ENCODE measurements around the gene ZNF91. TPM values are rescaled to one million over a fixed set of nuclear protein-coding genes. Genes with fewer than 3 reads are reported as not detected.
"Not testable (repeated sequence)": the region's sequence is repeated elsewhere in the genome, so short reads cannot be mapped to it uniquely, and the experiment has no call there.

ZNF91 gene
- polyA plus RNA-seq, 1 donor, result 57.6 TPM

- Histone ChIP-seq H3K27ac (ENCODE audit: low read length) (no peak overlapping the region), H3K4me1 (ENCODE audit: control insufficient read depth, insufficient read depth, low read length) (no peaks in the 10 kb centered on the region), H3K36me3 (ENCODE audit: control insufficient read depth, insufficient read depth, low read length) (peaks cover 44% of the 10 kb centered on the region), H3K9me3 (ENCODE audit: control insufficient read depth, low read depth, low read length) (peaks cover 40% of the 10 kb centered on the region), H3K4me3 (ENCODE audit: low read length) (no peak overlapping the region), H3K27me3 (ENCODE audit: control insufficient read depth, insufficient read depth, low read length) (no peaks in the 10 kb centered on the region)
- 100% methylated on average over 1 of the region's 5 CpGs for WGBS (ENCODE audit: insufficient coverage, low lambda C conversion rate)
- DNase-seq, result peak in 1 of 2 donors; percentile 25
These were observed 51.7 kb downstream of the ZNF91 start for GRCh38 chr19:23343434-23344010.

- DNase-seq, result no peak
- no peaks in the 10 kb centered on the region for H3K27me3 ChIP-seq (ENCODE audit: control insufficient read depth, insufficient read depth, low read length)
- peaks cover 8% of the 10 kb centered on the region for H3K36me3 ChIP-seq (ENCODE audit: control insufficient read depth, insufficient read depth, low read length)
- no peak overlapping the region for H3K4me3 ChIP-seq (ENCODE audit: low read length)
- H3K4me1 ChIP-seq (ENCODE audit: control insufficient read depth, insufficient read depth, low read length), result no peaks in the 10 kb centered on the region
- peaks cover 17% of the 10 kb centered on the region for H3K9me3 ChIP-seq (ENCODE audit: control insufficient read depth, low read depth, low read length)
- H3K27ac ChIP-seq (ENCODE audit: low read length), result no peak overlapping the region
These were observed 67.1 kb downstream of the ZNF91 start for GRCh38 chr19:23328211-23328610.

DNA sequence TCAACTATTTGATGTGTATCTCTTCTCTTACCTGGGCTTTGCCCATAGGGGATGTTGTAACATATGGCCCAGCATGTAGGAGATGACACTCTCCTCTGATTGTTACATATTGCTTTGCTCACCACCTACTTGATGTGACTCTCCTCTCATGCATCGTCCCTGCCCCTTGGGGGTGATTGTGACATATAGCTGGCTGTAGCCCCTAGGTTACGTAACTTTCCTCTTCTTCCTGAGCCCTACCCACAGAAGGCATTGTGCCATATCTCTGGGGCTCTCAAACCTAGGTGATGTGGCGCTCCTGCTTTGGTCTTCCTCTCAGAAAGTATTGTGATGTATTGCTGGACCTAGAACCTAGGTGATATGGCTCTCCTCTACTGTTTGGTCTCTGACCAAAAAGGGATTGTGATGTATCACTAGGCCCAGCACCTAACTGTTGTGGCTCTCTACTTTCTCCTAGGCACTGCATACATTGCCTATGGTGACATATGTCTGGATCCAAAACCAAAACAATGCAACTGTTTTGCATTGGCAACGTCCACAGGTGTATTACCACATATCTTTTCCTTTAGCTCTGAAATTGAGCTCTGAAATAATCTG is 73.2 kb downstream of the ZNF91 start:
- peaks cover 9% of the 10 kb centered on the region for H3K9me3 ChIP-seq (ENCODE audit: control insufficient read depth, low read depth, low read length)
- H3K27me3 ChIP-seq (ENCODE audit: control insufficient read depth, insufficient read depth, low read length), result no peaks in the 10 kb centered on the region
- H3K4me1 ChIP-seq (ENCODE audit: control insufficient read depth, insufficient read depth, low read length), result no peaks in the 10 kb centered on the region
- WGBS (ENCODE audit: insufficient coverage, low lambda C conversion rate), result no CpG with 5 or more reads among the region's 4 CpGs
- H3K36me3 ChIP-seq (ENCODE audit: control insufficient read depth, insufficient read depth, low read length), result no peaks in the 10 kb centered on the region
- DNase-seq, result no peak
- no peak overlapping the region for H3K4me3 ChIP-seq (ENCODE audit: low read length)
- no peak overlapping the region for H3K27ac ChIP-seq (ENCODE audit: low read length)

DNA sequence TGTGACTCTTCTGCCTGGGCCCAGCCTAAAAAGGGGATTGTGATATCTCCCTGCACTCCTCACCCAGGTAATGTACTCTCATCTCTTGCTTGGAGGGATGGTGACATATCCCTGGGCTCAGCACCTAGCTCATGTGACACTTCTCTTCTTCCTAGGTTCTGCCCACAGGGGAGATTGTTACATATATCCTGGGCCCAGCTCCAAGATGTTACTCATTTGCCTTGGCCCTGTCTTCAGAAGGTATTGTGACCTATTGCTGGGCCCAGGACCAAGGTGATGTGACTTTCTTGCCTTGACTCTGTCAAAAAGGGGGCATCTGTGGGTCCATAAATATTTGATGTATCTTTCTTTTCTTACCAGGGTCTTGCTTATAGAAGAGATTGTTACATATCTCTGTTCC is 73.9 kb downstream of the ZNF91 start:
- not testable (repeated sequence) for H3K4me3 ChIP-seq (ENCODE audit: low read length); H3K4me1 ChIP-seq (ENCODE audit: control insufficient read depth, insufficient read depth, low read length); H3K27ac ChIP-seq (ENCODE audit: low read length); DNase-seq; H3K36me3 ChIP-seq (ENCODE audit: control insufficient read depth, insufficient read depth, low read length); H3K27me3 ChIP-seq (ENCODE audit: control insufficient read depth, insufficient read depth, low read length); H3K9me3 ChIP-seq (ENCODE audit: control insufficient read depth, low read depth, low read length)

GRCh38 chr19:23319571-23319970 is 75.7 kb downstream of the ZNF91 start:
- H3K4me1 ChIP-seq (ENCODE audit: control insufficient read depth, insufficient read depth, low read length); H3K4me3 ChIP-seq (ENCODE audit: low read length); DNase-seq; H3K27ac ChIP-seq (ENCODE audit: low read length); H3K9me3 ChIP-seq (ENCODE audit: control insufficient read depth, low read depth, low read length); H3K36me3 ChIP-seq (ENCODE audit: control insufficient read depth, insufficient read depth, low read length); H3K27me3 ChIP-seq (ENCODE audit: control insufficient read depth, insufficient read depth, low read length): not testable (repeated sequence)
- WGBS (ENCODE audit: insufficient coverage, low lambda C conversion rate), result no CpG with 5 or more reads among the region's 3 CpGs

DNA sequence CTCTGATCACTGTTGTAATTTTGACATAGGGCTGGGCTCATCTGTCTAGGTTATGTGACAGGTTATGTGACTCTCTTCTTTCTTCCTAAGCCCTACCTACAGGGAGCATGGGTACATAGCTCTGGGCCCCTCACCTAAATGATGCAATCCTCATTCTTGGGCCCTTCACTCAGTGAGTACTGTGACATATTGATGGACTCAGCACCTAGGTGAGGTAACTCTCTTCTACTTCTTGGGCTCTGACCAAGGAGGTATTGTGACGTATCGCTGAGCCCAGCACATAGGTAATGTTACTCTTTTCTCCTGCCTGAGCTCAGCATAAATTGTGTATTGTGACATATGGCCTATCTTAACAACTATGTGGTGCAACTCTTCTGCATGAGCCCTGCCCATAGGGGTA is 76.3 kb downstream of the ZNF91 start:
- H3K9me3 ChIP-seq (ENCODE audit: control insufficient read depth, low read depth, low read length); H3K36me3 ChIP-seq (ENCODE audit: control insufficient read depth, insufficient read depth, low read length); H3K4me3 ChIP-seq (ENCODE audit: low read length); H3K27ac ChIP-seq (ENCODE audit: low read length); H3K4me1 ChIP-seq (ENCODE audit: control insufficient read depth, insufficient read depth, low read length); H3K27me3 ChIP-seq (ENCODE audit: control insufficient read depth, insufficient read depth, low read length): not testable (repeated sequence)
- whole genome bisulfite sequencing (ENCODE audit: insufficient coverage, low lambda C conversion rate), result no CpG with 5 or more reads among the region's 2 CpGs
- DNase-seq, result peak; percentile 22 to 44

- H3K9me3 ChIP-seq (ENCODE audit: control insufficient read depth, low read depth, low read length), result peaks cover 2% of the 10 kb centered on the region
- no CpG with 5 or more reads among the region's 1 CpG for WGBS (ENCODE audit: insufficient coverage, low lambda C conversion rate)
These were observed 77.1 kb downstream of the ZNF91 start for GRCh38 chr19:23318143-23318542.

GRCh38 chr19:23315286-23315685 is 80.0 kb downstream of the ZNF91 start:
- Histone ChIP-seq H3K4me3 (ENCODE audit: low read length) (no peak overlapping the region), H3K36me3 (ENCODE audit: control insufficient read depth, insufficient read depth, low read length) (no peaks in the 10 kb centered on the region), H3K27me3 (ENCODE audit: control insufficient read depth, insufficient read depth, low read length) (no peaks in the 10 kb centered on the region), H3K4me1 (ENCODE audit: control insufficient read depth, insufficient read depth, low read length) (peaks cover 3% of the 10 kb centered on the region), H3K27ac (ENCODE audit: low read length) (peak overlapping the region; percentile 64), H3K9me3 (ENCODE audit: control insufficient read depth, low read depth, low read length) (no peaks in the 10 kb centered on the region)
- no CpG with 5 or more reads among the region's 2 CpGs for WGBS (ENCODE audit: insufficient coverage, low lambda C conversion rate)
- DNase-seq, result peak; percentile 58 to 60

More at GRCh38 chr19:23318143-23318542, 77.1 kb downstream of the ZNF91 start:
- DNase-seq, result no peak
- Histone ChIP-seq H3K27me3 (ENCODE audit: control insufficient read depth, insufficient read depth, low read length) (no peaks in the 10 kb centered on the region), H3K4me3 (ENCODE audit: low read length) (no peak overlapping the region), H3K36me3 (ENCODE audit: control insufficient read depth, insufficient read depth, low read length) (no peaks in the 10 kb centered on the region), H3K4me1 (ENCODE audit: control insufficient read depth, insufficient read depth, low read length) (peaks cover 3% of the 10 kb centered on the region), H3K27ac (ENCODE audit: low read length) (no peak overlapping the region)

GRCh38 chr19:23314505-23315251 is 80.6 kb downstream of the ZNF91 start:
- peak; percentile 71 to 78 for DNase-seq
- Histone ChIP-seq H3K27ac (ENCODE audit: low read length) (peak overlapping the region; percentile 64), H3K36me3 (ENCODE audit: control insufficient read depth, insufficient read depth, low read length) (no peaks in the 10 kb centered on the region)

DNA sequence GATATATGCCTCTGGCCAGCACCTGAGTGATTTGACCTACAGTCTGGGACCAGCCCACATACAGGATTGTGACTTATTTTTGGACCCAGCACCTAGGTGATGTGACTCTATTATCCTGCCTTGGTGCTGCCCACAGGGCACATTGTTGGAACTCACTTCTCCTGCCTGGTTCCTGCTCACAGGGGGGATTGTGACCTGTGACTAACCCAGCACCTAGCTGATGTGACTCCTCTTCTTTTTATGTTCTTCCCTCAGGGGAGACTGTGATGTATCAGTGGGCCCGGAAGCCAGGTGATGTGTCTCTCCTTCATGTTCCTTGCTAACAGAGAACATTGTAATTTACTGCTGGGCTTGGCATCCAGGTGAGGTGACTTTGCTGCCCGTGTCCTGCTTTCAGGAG is 82.1 kb downstream of the ZNF91 start:
- no CpG with 5 or more reads among the region's 2 CpGs for whole genome bisulfite sequencing (ENCODE audit: insufficient coverage, low lambda C conversion rate)
- H3K4me1 ChIP-seq (ENCODE audit: control insufficient read depth, insufficient read depth, low read length), result peaks cover 3% of the 10 kb centered on the region
- no peak overlapping the region for H3K4me3 ChIP-seq (ENCODE audit: low read length)
- H3K9me3 ChIP-seq (ENCODE audit: control insufficient read depth, low read depth, low read length), result no peaks in the 10 kb centered on the region
- H3K27me3 ChIP-seq (ENCODE audit: control insufficient read depth, insufficient read depth, low read length), result no peaks in the 10 kb centered on the region
- no peak for DNase-seq
- H3K36me3 ChIP-seq (ENCODE audit: control insufficient read depth, insufficient read depth, low read length), result no peaks in the 10 kb centered on the region
- H3K27ac ChIP-seq (ENCODE audit: low read length), result no peak overlapping the region

More at GRCh38 chr19:23314505-23315251, 80.6 kb downstream of the ZNF91 start:
- Histone ChIP-seq H3K4me3 (ENCODE audit: low read length) (no peak overlapping the region), H3K4me1 (ENCODE audit: control insufficient read depth, insufficient read depth, low read length) (peaks cover 3% of the 10 kb centered on the region), H3K27me3 (ENCODE audit: control insufficient read depth, insufficient read depth, low read length) (no peaks in the 10 kb centered on the region), H3K9me3 (ENCODE audit: control insufficient read depth, low read depth, low read length) (no peaks in the 10 kb centered on the region)
- WGBS (ENCODE audit: insufficient coverage, low lambda C conversion rate), result 100% methylated on average over 1 of the region's 4 CpGs

All from large intestine (tissue), 3 donors.